ENCODE results near the gene SIK3.
"Not testable (repeated sequence)": the region's sequence is repeated elsewhere in the genome, so short reads cannot be mapped to it uniquely, and the experiment has no call there.

The SIK3 gene

GRCh38 chr11:116813781-116814471 lies 284.3 kb downstream of the SIK3 start:
- peak; percentile 33 for DNase-seq

GRCh38 chr11:116813170-116813569 lies 285.1 kb downstream of the SIK3 start:
- no peak for DNase-seq

- DNase-seq: no peak
Observed at GRCh38 chr11:116812109-116812508, 286.1 kb downstream of the SIK3 start.

GRCh38 chr11:116811194-116811593 lies 287.0 kb downstream of the SIK3 start:
- no peak for DNase-seq

GRCh38 chr11:116808262-116809175 lies 289.7 kb downstream of the SIK3 start:
- DNase-seq: no peak

- no peak for DNase-seq
Observed at GRCh38 chr11:116807601-116808261, 290.5 kb downstream of the SIK3 start.

GRCh38 chr11:116804001-116804400 lies 294.2 kb downstream of the SIK3 start:
- DNase-seq: no peak

GRCh38 chr11:116801662-116802061 lies 296.6 kb downstream of the SIK3 start:
- not testable (repeated sequence) for DNase-seq

GRCh38 chr11:116800610-116801009 lies 297.6 kb downstream of the SIK3 start:
- no peak for DNase-seq

GRCh38 chr11:116798368-116798767 lies 299.9 kb downstream of the SIK3 start:
- no peak for DNase-seq

- peak; percentile 40 for DNase-seq
Observed at GRCh38 chr11:116797816-116798215, 300.4 kb downstream of the SIK3 start.

GRCh38 chr11:116796548-116796947 lies 301.7 kb downstream of the SIK3 start:
- no peak for DNase-seq

- no peak for DNase-seq
Observed at GRCh38 chr11:116794851-116795250, 303.4 kb downstream of the SIK3 start.

GRCh38 chr11:116793772-116794097 lies 304.5 kb downstream of the SIK3 start:
- DNase-seq: peak; percentile 44

Data from hematopoietic multipotent progenitor cell treated with erythropoietin and hydrocortisone succinate and interleukin-3 and kit ligand, for 8 days (in vitro differentiated cells).